ENCODE data around the gene NPIPA2. TPM values are rescaled to one million over a fixed set of nuclear protein-coding genes. Genes with fewer than 3 reads are reported as not detected.
"Not testable (repeated sequence)": the region's sequence is repeated elsewhere in the genome, so short reads cannot be mapped to it uniquely, and the experiment has no call there.

Gene NPIPA2
- total RNA-seq, 4 donors from 2014 or later = 2.3 TPM; not detected in 3

DNA sequence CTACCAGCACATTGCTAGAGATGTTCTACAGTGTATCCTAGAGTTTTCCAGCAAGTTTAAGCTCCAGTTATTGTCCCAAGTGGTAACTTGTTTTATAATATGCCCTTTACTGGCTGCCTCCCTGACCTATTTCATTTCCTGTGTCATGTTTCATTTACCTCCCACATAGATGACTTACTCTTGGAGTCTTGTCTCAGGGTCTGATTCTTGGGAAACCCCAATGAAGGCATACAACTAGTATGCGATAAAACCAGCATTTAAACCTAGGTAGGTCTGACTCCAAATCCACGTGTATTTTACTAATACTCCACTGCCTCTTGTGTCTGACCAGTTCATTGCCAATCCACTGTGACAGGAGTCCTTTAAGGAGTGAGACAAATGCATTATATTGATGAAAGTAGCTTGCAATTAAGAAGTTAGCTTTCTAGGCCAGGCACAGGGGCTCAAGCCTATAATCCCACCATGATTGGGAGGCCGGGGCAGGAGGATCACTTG is 64.9 kb downstream of the NPIPA2 start:
- ATAC-seq (ENCODE audit: low FRiP score); DNase-seq (ENCODE audit: low spot score): not testable (repeated sequence)

DNA sequence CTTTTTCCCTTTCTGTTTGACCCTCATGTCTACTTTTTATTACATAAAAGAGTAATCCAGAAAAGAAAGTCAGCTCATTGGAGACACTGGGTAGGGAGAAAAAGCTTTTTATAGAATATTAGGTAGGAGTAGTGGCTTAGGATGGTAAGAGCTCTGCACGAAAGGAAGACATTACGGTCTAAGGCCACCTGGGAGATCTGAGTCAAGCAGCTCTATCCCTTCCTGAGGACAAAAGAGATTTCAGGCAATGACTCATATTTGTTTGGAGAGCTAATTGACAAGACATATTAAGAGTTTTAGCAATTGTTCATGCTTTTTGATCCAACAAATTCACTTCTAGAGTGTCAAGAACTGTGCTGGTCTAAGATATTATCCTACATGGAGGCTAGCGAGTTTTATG is 71.6 kb downstream of the NPIPA2 start:
- not testable (repeated sequence) for DNase-seq (ENCODE audit: low spot score); ATAC-seq (ENCODE audit: low FRiP score)

Other genes with a start within 250 kb of the NPIPA2 start
- gene PARN, start 112.3 kb upstream of the NPIPA2 start, total RNA-seq = 10 to 100 TPM; 23.0 to 34.8 (median 26.4) TPM
- gene BFAR, start 109.6 kb upstream of the NPIPA2 start, total RNA-seq = 10 to 100 TPM; 47.3 to 73.0 (median 61.5) TPM
- not detected for gene PLA2G10, start 48.2 kb upstream of the NPIPA2 start, total RNA-seq
- 1 to 10 TPM in 1 of 4 donors, under 1 TPM in 1, not detected in 2; 0.46 to 2.3 TPM for gene NPIPA3, start 39.1 kb upstream of the NPIPA2 start, total RNA-seq
- 10 to 100 TPM; 28.2 to 74.2 (median 39.6) TPM for gene NOMO1, start 91.2 kb downstream of the NPIPA2 start, total RNA-seq
- gene NPIPA1, start 194.9 kb downstream of the NPIPA2 start, total RNA-seq = 10 to 100 TPM; 48.5 to 91.7 (median 68.7) TPM
- gene PDXDC1, start 232.5 kb downstream of the NPIPA2 start, total RNA-seq = 10 to 100 TPM; 55.8 to 80.8 (median 66.6) TPM

Measured in omental fat pad (tissue), 4 donors.